GM12874 (cell line): ENCODE data around the gene KLHL28.

Source experiments
- TF ChIP-seq, protein P1 (sequence below): IDR thresholded peaks from 2 replicates; pipeline ENCODE4 v1.5.1; 2011; ENCODE audit warnings: low read depth, mild to moderate bottlenecking, control low read depth, low read length, moderate library complexity; ENCODE audit not compliant: insufficient read depth

KLHL28 gene

GRCh38 chr14:44942436-44942835 is 19.3 kb downstream of the KLHL28 start:
- TF ChIP-seq, protein P1, sequence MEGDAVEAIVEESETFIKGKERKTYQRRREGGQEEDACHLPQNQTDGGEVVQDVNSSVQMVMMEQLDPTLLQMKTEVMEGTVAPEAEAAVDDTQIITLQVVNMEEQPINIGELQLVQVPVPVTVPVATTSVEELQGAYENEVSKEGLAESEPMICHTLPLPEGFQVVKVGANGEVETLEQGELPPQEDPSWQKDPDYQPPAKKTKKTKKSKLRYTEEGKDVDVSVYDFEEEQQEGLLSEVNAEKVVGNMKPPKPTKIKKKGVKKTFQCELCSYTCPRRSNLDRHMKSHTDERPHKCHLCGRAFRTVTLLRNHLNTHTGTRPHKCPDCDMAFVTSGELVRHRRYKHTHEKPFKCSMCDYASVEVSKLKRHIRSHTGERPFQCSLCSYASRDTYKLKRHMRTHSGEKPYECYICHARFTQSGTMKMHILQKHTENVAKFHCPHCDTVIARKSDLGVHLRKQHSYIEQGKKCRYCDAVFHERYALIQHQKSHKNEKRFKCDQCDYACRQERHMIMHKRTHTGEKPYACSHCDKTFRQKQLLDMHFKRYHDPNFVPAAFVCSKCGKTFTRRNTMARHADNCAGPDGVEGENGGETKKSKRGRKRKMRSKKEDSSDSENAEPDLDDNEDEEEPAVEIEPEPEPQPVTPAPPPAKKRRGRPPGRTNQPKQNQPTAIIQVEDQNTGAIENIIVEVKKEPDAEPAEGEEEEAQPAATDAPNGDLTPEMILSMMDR, result no peak

GRCh38 chr14:44941591-44941990 is 20.2 kb downstream of the KLHL28 start:
- TF ChIP-seq, protein P1, result no peak

- TF ChIP-seq, protein P1, result no peak
Measured at GRCh38 chr14:44940944-44941343, 20.8 kb downstream of the KLHL28 start.

DNA sequence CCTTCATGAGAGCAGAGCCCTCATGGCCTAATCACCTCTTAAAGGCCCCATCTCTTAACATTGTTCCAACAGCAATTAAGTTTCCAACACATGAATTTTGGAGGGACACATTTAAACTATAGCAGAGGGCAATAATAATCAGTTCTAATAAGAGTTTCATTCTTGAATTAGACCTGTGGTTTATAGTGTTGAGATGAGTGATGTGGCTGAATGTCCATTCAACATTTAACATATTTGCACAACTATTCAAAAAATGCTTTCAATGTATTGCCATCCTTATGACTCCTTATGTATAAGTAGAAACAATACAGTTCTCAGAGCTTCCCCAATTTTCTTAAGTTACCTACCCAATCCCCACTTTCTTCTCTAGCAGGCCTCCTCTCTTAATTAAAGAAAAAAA is 21.5 kb downstream of the KLHL28 start:
- TF ChIP-seq, protein P1, result no peak

- TF ChIP-seq, protein P1, result no peak
Measured at GRCh38 chr14:44937547-44937946, 24.2 kb downstream of the KLHL28 start.

- TF ChIP-seq, protein P1, result no peak
Measured at GRCh38 chr14:44935155-44935554, 26.6 kb downstream of the KLHL28 start.

GRCh38 chr14:44928793-44929192 is 33.0 kb downstream of the KLHL28 start:
- TF ChIP-seq, protein P1, result no peak

- TF ChIP-seq, protein P1, result no peak
Measured at GRCh38 chr14:44914849-44915248, 46.9 kb downstream of the KLHL28 start.
